NCI-H1092 treated with DMSO at 0.1 percent for 48 hours (cell line): ENCODE data around the gene OTUD3.

Experiments used
- DNase-seq: peaks from one replicate; lab custom pipeline; 2025; lab: John Stamatoyannopoulos, UW

The OTUD3 gene

GRCh38 chr1:19955534-19956170 is 73.5 kb downstream of the OTUD3 start:
- DNase-seq, result no peak

GRCh38 chr1:19957779-19958178 is 75.6 kb downstream of the OTUD3 start:
- DNase-seq, result no peak

- DNase-seq, result no peak
Observed at GRCh38 chr1:19960591-19960990, 78.4 kb downstream of the OTUD3 start.
